H7 (cell line): ENCODE measurements around the gene SGK2. TPM values are rescaled to one million over a fixed set of nuclear protein-coding genes. Genes with fewer than 3 reads are reported as not detected.
A peak's percentile ranks its signal among the peaks of the same experiment; 100 is the strongest.

Source experiments
- DNase-seq: peaks from one replicate; pipeline ENCODE4 v3.0.0; 2012
- H3K27me3 ChIP-seq: 2 replicates; pipeline ENCODE4 v1.6.0; 2011; ENCODE audit warnings: mild to moderate bottlenecking, low read length; ENCODE audit not compliant: control insufficient read depth, insufficient read depth
- H3K36me3 ChIP-seq: replicated peaks from 2 replicates; pipeline ENCODE4 v1.5.1; 2011; ENCODE audit warnings: low read length; ENCODE audit not compliant: control insufficient read depth, insufficient read depth
- H3K4me3 ChIP-seq: 2 replicates; pipeline ENCODE4 v1.5.1; 2011; ENCODE audit warnings: low read depth, mild to moderate bottlenecking, control low read depth, low read length, moderate library complexity; ENCODE audit not compliant: insufficient read depth
- total RNA-seq: library from RNA; depleted of rRNA; stranded (reverse); fragments of >200 nt; shearing (Covaris generic); gene quantifications from 2 replicates; pipeline ENCODE4 v1.2.3, GENCODE V29; 2014

The SGK2 gene
- total RNA-seq, 1 experiment from 2014 or later: not detected

DNA sequence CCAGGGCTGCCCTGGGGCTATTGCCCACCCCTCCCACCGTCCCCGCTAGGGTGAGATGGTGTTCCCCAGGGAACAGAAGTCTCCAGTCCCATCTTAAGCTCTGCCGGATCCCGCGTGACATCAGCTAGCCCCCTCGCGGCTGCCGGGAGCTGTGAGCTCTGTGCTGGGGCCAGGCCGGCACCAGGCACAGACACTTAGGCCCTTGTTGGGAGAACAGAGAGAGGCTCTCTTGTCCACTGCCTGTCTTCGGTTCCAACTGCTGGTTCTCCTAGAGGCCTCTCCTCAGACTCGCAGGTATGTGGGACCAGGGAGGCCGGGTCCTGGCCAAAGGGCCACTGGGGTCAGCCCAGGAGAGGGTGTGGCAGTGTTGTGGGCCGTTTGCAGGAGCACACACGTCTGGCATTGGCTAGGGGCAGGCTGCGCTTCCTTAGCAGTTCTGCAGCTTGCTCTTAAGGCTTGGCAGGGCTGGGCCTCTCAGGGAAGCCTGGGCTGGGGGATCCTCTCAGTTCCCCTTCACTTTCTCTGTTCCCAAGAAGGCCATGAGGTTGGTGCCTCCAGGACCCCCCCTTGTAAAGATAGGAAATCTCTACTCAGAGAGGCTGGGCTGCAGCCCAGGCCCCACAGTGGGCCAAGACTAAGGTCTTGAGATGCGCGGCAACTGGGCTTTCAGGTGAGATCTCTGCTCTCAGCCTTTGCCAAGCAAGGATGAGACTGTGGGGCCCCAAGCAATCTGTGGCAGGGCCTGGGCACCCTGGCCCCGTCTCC is 6.3 kb downstream of the SGK2 start:
- no peaks in the 10 kb centered on the region for H3K27me3 ChIP-seq
- no peak overlapping the region for H3K4me3 ChIP-seq
- no peaks in the 10 kb centered on the region for H3K36me3 ChIP-seq
- DNase-seq: peak; percentile 56

DNA sequence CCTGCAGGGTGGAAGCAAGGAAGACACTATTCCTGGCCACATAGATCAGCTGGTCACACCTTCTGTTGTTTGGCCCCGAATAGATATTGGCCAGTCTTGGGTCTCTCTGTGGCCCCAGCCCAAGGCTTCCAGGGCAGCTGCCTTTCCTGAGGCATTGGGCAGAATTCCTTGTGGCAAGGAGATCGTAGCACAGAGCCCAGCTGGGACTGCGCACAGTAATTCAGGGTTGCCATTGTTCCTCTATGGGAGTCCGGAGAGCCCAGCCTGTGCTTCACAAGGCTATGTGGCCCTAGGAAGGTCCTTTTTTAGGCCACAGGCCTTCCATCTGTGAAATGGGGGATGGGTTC is 6.9 kb downstream of the SGK2 start:
- no peaks in the 10 kb centered on the region for H3K36me3 ChIP-seq
- no peak overlapping the region for H3K4me3 ChIP-seq
- no peak for DNase-seq
- H3K27me3 ChIP-seq: no peaks in the 10 kb centered on the region

DNA sequence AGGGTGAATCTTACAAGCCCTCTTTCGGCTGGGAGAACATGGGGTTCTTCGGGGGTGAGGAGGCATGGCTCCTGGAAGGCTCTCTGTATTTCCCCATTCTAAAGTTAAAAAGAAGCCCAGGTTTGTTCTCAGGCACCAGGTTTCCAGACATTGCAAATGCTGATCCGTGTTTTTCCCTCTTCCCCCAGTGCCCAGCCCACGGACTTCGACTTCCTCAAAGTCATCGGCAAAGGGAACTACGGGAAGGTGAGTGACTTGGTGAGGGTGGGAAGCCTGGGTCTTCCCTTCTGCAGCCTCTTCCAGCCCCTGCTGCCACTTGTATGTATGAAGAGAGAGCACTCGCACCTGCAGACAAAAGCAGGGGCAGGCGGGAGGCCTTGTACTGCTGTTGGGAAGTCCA is 8.7 kb downstream of the SGK2 start:
- Histone ChIP-seq H3K27me3 (no peaks in the 10 kb centered on the region), H3K36me3 (no peaks in the 10 kb centered on the region), H3K4me3 (no peak overlapping the region)
- DNase-seq: no peak

DNA sequence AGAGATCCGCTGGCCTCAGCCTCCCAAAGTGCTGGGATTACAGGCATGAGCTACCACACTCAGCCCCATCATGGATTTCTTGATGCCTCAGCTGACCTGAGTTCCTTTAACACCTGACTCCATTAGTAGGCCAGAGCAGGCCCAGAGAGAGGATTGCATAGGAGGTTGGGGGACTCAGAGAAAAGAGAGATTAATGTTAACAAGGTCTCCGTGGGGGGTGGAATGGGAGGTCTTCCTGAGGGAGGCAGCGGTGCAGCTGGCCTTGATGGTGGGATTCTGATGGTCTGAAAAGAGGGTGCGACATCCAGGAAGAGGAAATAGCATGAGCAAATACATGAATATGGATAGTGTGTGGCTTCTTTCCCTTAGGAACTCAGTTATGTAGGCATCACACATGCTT is 9.9 kb downstream of the SGK2 start:
- Histone ChIP-seq H3K27me3 (no peaks in the 10 kb centered on the region), H3K36me3 (no peaks in the 10 kb centered on the region), H3K4me3 (no peak overlapping the region)
- peak; percentile 52 for DNase-seq

DNA sequence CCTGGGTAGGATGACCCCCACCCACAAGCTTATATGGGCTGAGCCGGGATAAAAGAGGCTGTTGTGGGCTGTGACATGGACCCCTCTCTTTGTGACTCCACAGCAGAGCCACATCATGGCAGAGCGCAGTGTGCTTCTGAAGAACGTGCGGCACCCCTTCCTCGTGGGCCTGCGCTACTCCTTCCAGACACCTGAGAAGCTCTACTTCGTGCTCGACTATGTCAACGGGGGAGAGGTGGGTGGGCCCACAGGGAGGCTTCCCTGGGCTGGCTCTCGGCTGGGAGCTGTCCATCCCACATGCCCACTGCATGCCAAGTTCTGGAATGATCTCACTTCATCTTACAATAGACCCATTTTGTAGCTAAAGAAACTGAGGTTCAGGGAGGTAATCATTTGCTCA is 10.5 kb downstream of the SGK2 start:
- H3K36me3 ChIP-seq: no peaks in the 10 kb centered on the region
- no peak for DNase-seq
- H3K4me3 ChIP-seq: no peak overlapping the region
- no peaks in the 10 kb centered on the region for H3K27me3 ChIP-seq

DNA sequence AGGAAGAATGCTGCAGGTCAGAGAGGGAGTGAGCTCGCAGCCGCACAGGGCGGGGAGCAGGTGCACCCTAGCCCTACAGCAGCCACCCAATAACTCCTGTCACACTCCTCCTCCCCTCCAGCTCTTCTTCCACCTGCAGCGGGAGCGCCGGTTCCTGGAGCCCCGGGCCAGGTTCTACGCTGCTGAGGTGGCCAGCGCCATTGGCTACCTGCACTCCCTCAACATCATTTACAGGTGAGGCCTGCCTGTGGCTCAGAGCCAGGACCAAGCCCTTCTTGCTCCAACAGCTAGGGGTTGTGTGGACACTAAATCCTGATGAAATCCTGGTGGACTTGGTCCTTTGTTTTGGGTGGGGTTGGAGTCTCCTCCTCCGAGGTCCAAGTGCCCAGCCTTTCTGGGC is 11.7 kb downstream of the SGK2 start:
- Histone ChIP-seq H3K36me3 (no peaks in the 10 kb centered on the region), H3K4me3 (no peak overlapping the region), H3K27me3 (no peaks in the 10 kb centered on the region)
- DNase-seq: no peak

DNA sequence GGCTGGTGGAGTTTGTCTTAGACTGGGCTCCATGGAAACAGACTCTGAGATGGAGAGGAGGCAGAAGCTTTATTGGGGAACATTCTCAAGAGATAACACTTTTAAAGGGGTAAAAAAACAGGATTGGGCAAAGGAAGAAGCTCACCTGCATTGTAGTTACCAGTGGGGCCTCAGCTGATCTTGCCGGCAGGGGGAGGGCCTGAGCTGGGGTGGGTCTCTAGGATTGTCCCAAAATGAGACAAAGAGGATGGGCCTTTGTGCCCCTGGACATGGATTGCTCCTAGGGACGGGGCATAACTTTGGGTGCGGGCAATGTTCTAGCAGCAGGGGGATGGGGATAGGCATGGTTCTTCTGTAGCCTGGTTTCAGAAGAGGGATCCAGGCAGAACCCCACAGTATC is 12.5 kb downstream of the SGK2 start:
- Histone ChIP-seq H3K36me3 (no peaks in the 10 kb centered on the region), H3K27me3 (no peaks in the 10 kb centered on the region), H3K4me3 (no peak overlapping the region)
- peak; percentile 49 for DNase-seq

DNA sequence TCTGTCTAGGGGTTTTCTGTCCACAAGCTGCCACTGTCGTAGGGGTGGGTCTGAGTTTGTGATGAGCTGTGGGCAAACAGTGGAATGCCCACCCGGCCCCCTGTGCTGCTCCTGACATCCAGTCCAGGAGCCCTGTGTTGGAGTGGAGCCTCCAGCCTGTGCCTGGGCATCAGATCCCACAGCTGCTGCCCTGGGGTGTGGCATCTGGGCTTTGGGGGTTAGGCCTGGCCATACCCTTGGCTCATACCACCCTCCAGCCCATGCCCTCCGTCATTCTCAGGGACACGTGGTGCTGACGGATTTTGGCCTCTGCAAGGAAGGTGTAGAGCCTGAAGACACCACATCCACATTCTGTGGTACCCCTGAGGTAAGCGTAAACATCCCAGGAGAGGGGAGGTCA is 12.9 kb downstream of the SGK2 start:
- no peaks in the 10 kb centered on the region for H3K36me3 ChIP-seq
- H3K27me3 ChIP-seq: no peaks in the 10 kb centered on the region
- H3K4me3 ChIP-seq: no peak overlapping the region
- DNase-seq: no peak

DNA sequence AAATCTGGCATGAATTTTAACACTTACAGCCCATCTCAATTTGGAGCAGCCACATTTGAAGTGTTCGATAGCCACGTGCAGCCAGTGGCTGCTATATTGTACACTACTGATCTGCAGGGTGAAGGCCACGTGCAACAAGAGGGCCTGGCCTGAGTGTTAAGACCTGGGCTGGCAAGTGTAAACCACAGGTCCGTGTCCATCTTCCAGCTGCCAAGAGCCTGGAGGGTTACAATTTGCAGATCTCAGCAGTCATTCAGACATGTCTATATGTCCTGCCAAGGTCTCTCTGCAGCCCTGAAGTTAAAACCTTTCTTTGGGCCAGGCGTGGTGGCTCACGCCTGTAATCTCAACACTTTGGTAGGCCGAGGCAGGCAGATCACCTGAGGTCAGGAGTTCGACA is 14.1 kb downstream of the SGK2 start:
- Histone ChIP-seq H3K4me3 (no peak overlapping the region), H3K27me3 (no peaks in the 10 kb centered on the region), H3K36me3 (no peaks in the 10 kb centered on the region)
- DNase-seq: no peak

DNA sequence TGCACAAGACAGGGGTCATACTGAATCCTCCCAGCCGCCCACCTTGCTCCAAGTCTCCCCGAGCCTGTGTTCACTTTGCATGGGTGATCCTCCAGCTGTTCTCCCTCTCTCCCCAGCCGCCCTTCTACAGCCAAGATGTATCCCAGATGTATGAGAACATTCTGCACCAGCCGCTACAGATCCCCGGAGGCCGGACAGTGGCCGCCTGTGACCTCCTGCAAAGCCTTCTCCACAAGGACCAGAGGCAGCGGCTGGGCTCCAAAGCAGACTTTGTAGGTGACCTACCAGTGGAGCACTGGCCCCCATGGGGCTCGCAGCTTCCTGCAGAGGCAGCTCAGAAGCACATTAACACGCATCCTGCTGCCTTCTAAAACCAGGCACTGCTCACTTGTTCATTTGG is 17.3 kb downstream of the SGK2 start:
- no peak for DNase-seq
- no peak overlapping the region for H3K4me3 ChIP-seq
- H3K27me3 ChIP-seq: no peaks in the 10 kb centered on the region
- no peaks in the 10 kb centered on the region for H3K36me3 ChIP-seq

DNA sequence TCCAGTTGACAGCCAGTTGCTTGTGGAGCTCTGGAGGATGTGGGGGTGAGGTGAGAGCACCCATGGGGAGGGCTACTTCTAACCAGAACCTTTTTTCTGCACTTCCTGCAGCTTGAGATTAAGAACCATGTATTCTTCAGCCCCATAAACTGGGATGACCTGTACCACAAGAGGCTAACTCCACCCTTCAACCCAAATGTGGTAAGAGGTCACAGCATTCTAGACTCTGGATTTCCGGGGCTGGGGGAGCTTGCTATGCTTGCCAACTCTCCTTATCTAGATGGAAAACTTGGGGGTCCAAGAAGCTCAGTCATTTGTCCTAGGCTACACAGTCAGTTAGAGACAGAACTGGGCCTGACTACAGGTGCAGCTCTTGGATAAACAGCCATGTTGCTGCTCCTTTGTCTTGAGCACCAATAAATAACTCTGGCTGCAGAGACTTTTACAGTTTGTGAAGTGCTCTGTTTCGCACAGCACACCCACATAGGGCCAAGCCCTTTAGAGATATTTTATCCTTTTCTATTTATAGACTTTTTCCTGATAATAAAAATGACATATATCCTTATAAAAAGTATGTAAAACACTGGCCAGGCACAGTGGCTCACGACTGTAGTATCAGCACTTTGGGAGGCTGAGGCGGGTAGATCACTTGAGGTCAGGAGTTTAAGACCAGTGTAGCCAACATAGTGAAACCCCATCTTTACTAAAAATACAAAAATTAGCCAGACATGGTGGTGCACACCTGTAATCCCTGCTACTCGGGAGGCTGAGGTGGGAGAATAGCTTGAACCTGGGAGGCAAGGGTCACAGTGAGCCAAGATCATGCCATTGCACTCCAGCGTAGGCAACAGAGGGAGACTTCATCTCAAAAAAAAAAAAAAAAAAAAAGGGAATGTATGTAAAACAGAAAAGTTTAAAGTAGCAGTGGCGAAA is 21.3 kb downstream of the SGK2 start:
- H3K27me3 ChIP-seq: no peaks in the 10 kb centered on the region
- no peak for DNase-seq

DNA sequence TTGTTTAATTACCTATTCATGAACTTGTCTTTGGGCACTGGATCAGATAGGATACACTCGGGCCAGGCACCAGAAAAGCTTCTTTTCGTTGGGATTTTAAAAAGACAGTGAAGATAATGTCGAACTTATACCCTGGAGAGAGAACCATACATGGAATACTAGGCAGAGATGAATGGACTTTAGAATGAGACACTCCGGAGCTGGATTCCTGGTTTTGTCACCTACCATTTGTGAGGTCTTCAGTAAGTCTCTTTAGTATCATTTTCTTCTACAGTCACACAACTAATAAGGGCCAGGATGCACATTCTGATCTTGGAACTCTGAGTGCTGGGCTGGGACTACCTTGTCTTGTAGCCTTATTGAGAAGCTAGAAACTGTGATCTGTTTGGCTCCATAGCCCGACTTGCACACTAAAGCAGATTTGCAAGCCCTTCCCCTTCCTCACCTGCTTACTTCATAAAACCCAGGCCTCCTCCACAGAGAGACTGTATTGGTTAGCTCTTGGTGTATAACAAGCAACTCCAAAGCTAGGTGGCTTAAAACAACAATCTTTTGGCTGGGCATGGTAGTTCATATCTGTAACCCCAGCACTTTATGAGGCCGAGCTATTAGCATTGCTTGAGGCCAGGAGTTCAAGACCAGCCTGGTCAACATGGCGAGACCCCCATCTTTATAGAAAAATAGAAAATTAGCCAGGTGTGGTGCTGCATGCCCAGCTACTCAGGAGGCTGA is 24.5 kb downstream of the SGK2 start:
- Histone ChIP-seq H3K36me3 (no peaks in the 10 kb centered on the region), H3K4me3 (no peak overlapping the region), H3K27me3 (no peaks in the 10 kb centered on the region)
- DNase-seq: no peak

More for the DNA sequence above, 21.3 kb downstream of the SGK2 start:
- no peak overlapping the region for H3K4me3 ChIP-seq
- no peaks in the 10 kb centered on the region for H3K36me3 ChIP-seq

DNA sequence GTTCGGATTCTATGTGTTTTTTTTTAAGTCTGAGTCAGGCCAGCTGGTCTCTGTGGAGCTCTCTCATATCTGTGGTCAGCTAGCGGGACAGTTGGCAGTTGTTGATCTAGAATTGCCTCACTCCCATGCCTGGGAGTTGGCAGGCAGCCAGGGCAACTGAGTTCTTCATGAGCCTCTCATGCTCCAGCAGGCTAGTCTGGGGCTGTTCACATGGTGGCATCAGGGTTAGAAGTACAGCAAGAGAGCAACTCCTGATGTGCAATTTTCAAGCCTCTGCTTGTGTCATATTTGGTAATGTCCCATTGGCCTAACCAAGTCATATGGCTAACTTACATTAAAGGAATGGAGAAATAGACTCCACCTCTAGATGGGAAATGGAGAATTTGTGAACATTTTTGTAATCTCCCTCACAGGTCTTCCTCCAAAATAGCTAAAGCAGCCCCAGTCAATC is 25.2 kb downstream of the SGK2 start:
- Histone ChIP-seq H3K36me3 (no peaks in the 10 kb centered on the region), H3K27me3 (no peaks in the 10 kb centered on the region)

DNA sequence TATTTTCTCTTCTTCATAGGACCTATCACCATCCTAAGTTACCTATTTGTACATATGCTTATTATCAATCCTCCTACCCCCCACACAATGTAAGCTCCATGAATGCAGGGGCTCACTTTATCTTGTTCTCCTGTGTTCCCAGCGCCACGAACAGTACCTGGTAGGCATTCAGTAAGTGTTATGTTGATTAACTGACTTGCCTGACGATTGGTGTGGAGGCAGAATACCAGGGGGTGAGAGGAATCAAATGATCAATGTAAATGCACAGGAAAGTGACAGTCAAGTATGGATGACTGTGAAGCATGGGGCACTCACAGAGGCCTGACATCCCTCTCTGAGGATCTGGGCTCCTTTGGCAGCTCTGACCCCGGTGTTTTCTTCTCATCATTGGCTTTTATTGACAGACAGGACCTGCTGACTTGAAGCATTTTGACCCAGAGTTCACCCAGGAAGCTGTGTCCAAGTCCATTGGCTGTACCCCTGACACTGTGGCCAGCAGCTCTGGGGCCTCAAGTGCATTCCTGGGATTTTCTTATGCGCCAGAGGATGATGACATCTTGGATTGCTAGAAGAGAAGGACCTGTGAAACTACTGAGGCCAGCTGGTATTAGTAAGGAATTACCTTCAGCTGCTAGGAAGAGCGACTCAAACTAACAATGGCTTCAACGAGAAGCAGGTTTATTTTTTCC is 25.8 kb downstream of the SGK2 start:
- Histone ChIP-seq H3K36me3 (no peaks in the 10 kb centered on the region), H3K4me3 (no peak overlapping the region), H3K27me3 (no peaks in the 10 kb centered on the region)
- DNase-seq: peak; percentile 30

More for the DNA sequence above, 25.2 kb downstream of the SGK2 start:
- no peak for DNase-seq
- no peak overlapping the region for H3K4me3 ChIP-seq
